BE2C (cell line): ENCODE results near the gene MAP4K4.

Experiments
- DNase-seq: peaks from one replicate; pipeline ENCODE4 v3.0.0-alpha.2; 2020
- H3K27me3 ChIP-seq: fragments of 250-450 bp; sonication (Bioruptor Pico); 2 replicates; pipeline ENCODE4 v1.5.1; 2020; ENCODE audit warnings: mild to moderate bottlenecking
- H3K36me3 ChIP-seq: fragments of 250-450 bp; sonication (Bioruptor Pico); 2 replicates; pipeline ENCODE4 v1.5.1; 2020; ENCODE audit warnings: mild to moderate bottlenecking
- H3K4me1 ChIP-seq: fragments of 250-450 bp; sonication (Bioruptor Pico); 2 replicates; pipeline ENCODE4 v1.5.1; 2020
- H3K4me3 ChIP-seq: 2 replicates; pipeline ENCODE4 v1.5.1; 2011; ENCODE audit warnings: low read depth, low read length
- H3K9me3 ChIP-seq: fragments of 250-450 bp; sonication (Bioruptor Pico); 2 replicates; pipeline ENCODE4 v1.5.1; 2020
- TF ChIP-seq, protein P1 (sequence below): IDR thresholded peaks from 2 replicates; pipeline ENCODE4 v1.5.1; 2012; ENCODE audit warnings: mild to moderate bottlenecking, low read depth, low read length

MAP4K4 gene

DNA sequence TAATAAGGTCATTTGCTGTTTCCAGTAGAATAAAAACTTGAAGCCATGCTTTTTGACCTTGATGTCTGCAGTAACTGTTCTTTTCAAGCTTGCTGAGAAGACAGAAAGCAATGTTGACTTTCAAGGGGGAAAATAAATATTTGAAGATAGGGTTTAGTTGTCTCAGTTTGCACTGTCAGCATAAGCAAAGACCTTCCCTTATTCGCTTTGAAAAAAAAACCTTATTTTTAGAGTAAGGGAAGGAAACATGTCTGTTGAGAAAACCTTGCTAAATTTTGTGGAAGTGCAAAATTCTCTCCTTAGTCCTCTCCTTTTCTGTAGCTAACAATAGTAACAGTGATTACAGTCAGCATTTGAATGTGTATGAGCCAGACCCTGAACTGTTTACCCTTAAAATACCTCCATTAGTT lies 43.1 kb downstream of the MAP4K4 start:
- Histone ChIP-seq H3K27me3 (no peaks in the 10 kb centered on the region), H3K4me3 (no peak overlapping the region), H3K4me1 (no peaks in the 10 kb centered on the region), H3K9me3 (no peaks in the 10 kb centered on the region), H3K36me3 (no peaks in the 10 kb centered on the region)
- TF ChIP-seq, protein P1, sequence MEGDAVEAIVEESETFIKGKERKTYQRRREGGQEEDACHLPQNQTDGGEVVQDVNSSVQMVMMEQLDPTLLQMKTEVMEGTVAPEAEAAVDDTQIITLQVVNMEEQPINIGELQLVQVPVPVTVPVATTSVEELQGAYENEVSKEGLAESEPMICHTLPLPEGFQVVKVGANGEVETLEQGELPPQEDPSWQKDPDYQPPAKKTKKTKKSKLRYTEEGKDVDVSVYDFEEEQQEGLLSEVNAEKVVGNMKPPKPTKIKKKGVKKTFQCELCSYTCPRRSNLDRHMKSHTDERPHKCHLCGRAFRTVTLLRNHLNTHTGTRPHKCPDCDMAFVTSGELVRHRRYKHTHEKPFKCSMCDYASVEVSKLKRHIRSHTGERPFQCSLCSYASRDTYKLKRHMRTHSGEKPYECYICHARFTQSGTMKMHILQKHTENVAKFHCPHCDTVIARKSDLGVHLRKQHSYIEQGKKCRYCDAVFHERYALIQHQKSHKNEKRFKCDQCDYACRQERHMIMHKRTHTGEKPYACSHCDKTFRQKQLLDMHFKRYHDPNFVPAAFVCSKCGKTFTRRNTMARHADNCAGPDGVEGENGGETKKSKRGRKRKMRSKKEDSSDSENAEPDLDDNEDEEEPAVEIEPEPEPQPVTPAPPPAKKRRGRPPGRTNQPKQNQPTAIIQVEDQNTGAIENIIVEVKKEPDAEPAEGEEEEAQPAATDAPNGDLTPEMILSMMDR = no peak
- no peak for DNase-seq

DNA sequence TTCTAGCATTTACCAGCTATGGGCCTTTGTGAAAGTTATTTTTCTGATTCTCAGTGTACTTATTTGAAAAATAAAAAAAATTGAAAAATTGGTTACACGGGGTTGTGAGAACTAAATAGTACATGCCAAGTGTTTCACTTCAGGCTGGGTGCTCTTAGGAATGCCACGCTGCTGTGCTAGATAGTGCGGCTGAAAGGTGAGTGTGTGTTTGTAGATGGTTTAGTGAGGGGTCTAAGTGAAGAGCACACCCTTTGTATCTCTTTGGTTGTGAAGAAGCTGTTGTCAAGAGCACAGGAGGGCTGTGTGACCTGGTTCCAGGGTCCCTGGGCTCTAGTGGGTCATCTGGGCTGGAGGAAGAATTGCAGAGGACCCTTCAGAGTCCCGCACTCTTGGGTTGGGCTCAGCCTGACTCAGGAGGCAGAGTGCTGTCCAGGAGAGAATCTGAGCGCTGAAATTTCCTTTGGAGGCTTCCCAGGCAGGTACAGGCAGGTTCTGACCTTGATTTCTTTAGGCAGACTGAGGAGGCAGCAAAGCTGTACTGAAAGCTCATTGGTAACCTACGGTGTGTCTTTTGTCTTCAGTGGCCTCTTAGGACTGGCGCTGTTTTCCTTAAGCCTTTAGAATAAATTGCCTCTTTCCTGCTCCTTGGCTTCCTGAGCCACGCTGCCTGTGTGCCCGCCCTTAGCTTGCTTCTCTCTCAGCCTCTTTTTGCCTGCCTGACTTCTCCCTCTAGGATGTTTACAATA lies 44.4 kb downstream of the MAP4K4 start:
- no peaks in the 10 kb centered on the region for H3K9me3 ChIP-seq
- H3K27me3 ChIP-seq = no peaks in the 10 kb centered on the region
- no peak overlapping the region for H3K4me3 ChIP-seq
- TF ChIP-seq, protein P1 = no peak
- H3K36me3 ChIP-seq = no peaks in the 10 kb centered on the region
- no peak for DNase-seq
- H3K4me1 ChIP-seq = no peaks in the 10 kb centered on the region

DNA sequence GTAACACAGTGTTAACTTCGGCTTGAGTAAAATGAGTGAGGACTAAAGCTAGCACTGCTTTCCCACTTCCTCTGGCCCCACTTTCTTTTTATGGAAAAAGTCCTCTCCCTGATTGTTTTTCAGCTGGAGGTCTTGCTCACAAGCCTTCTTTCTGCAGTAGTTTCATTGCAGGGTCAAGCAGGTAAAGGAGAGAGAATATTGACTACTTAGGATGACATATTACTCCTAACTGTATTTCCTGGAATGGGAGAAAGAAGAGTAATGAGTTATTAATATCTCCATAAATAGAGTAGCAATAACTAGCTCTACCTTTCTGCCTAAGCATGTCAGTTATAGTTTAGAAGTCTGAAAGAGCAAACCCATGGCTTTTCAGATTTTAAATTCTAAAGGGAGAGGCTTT lies 45.0 kb downstream of the MAP4K4 start:
- H3K4me3 ChIP-seq = no peak overlapping the region
- DNase-seq = no peak
- H3K27me3 ChIP-seq = no peaks in the 10 kb centered on the region
- no peaks in the 10 kb centered on the region for H3K36me3 ChIP-seq
- no peaks in the 10 kb centered on the region for H3K4me1 ChIP-seq
- H3K9me3 ChIP-seq = no peaks in the 10 kb centered on the region
- TF ChIP-seq, protein P1 = no peak

DNA sequence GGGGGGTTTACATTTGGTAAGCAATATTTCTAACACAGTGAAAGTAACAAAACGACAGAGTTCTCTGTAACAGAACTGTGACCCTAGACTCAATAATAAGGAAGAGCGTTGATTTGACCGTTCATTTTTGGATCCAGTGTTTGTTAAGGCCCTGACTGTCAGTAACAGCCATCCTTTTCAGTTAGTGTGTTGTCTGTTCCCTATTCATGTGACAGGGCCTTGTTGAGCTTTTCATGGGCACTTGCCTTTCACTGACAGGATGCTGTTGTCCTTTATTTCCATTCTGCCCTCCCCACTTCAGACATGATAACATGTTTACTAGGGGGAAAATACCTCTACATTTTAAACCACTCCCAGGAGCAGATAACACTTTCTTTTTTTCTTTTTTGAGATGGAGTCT lies 45.8 kb downstream of the MAP4K4 start:
- DNase-seq = no peak
- Histone ChIP-seq H3K27me3 (no peaks in the 10 kb centered on the region), H3K4me1 (no peaks in the 10 kb centered on the region), H3K4me3 (no peak overlapping the region), H3K36me3 (no peaks in the 10 kb centered on the region), H3K9me3 (no peaks in the 10 kb centered on the region)
- TF ChIP-seq, protein P1 = no peak

DNA sequence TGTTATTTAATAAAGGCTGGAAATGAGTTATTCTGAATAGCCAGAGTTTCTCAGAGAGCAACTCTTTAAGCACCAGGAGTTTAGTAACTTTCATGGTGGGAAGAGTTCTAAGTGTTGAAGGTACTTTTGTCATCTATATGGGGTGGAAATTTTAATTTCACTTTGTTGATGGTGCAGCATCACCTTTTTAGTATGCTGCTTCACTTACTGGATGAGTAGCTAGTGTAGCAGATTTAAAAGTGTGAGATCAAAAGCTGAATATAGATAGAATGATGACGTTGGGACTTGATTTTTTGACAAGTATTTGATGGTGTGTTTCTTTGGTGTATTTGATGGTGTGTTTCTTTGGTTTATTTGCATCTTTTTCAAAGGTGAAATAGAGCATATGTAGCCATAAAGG lies 47.3 kb downstream of the MAP4K4 start:
- TF ChIP-seq, protein P1 = no peak
- Histone ChIP-seq H3K9me3 (no peaks in the 10 kb centered on the region), H3K36me3 (no peaks in the 10 kb centered on the region), H3K4me1 (no peaks in the 10 kb centered on the region), H3K27me3 (no peaks in the 10 kb centered on the region), H3K4me3 (no peak overlapping the region)
- DNase-seq = no peak

DNA sequence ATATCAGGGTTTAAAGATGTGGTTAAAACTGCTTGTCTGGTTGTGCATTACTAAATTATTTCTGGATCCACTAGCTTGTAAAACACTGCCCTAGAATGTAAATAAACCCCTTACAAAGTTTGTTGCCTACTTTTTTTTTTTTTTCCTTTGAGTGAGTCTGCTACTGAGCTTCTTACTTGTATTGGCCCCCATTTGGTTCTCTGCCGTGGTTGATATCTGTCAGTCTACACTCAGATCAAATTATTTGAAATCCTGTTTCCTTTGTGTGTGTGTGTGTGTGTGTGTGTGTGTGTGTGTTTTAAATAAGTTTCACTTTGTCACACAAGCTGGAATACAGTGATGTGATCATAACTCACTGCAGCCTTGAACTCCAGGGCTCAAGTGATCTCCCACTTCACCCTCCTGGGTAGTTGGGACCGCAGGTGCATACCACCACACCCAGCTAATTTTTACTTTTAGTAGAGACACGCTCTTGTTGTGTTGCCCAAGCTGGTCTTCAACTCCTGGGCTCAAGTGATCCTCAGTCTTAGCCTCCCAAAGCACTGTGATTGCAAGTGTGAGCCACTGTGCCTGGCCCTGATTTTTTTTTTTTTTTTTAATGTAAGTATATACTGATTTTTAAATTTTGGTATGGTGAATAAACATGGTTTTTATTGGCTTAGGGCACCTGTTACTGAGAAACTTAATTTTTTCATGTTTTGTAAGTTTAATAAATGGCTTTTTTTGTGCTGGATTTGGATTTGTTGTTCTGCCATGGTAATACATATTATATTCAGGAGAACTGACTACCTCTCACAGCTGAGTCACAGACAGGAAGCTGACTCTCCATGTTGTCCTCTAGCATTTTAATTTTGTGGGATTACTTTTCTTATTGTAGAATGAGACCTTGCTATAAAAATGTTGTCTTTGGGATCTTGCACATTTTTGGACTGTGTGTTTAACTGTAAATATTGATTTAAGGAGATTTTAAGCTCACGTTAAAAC lies 48.5 kb downstream of the MAP4K4 start:
- H3K4me1 ChIP-seq = no peaks in the 10 kb centered on the region
- no peaks in the 10 kb centered on the region for H3K36me3 ChIP-seq
- no peaks in the 10 kb centered on the region for H3K27me3 ChIP-seq
- TF ChIP-seq, protein P1 = no peak
- no peaks in the 10 kb centered on the region for H3K9me3 ChIP-seq
- H3K4me3 ChIP-seq = no peak overlapping the region
- no peak for DNase-seq
